Stimulated activated naive CD8-positive, alpha-beta T cell treated with anti-CD3 and anti-CD28 coated beads, Interleukin-15, Interleukin-2, amounts not matched to agents 100 U/mL and 50 U/mL, for 24 hours (primary cell): ENCODE measurements around the gene TYK2.
"Not testable (repeated sequence)": the region's sequence is repeated elsewhere in the genome, so short reads cannot be mapped to it uniquely, and the experiment has no call there.

Experiments used
- ATAC-seq: fragments of 150-1000 bp; cut with Tn5 transposase; one replicate; pipeline ENCODE4 v1.10.0; 2021
- DNase-seq: peaks from one replicate; pipeline ENCODE4 v3.0.0; 2021

TYK2 gene

GRCh38 chr19:10377140-10377640 is 3.2 kb downstream of the TYK2 start:
- not testable (repeated sequence) for ATAC-seq

GRCh38 chr19:10374931-10375330 is 5.4 kb downstream of the TYK2 start:
- no peak for ATAC-seq
- DNase-seq = no peak

More at GRCh38 chr19:10377140-10377640, 3.2 kb downstream of the TYK2 start:
- DNase-seq = not testable (repeated sequence)

- DNase-seq (no peak), ATAC-seq (no peak)
Measured at GRCh38 chr19:10372690-10373089, 7.7 kb downstream of the TYK2 start.

- peak; percentile 14 for DNase-seq
Measured at GRCh38 chr19:10368101-10368803, 12.1 kb downstream of the TYK2 start.

GRCh38 chr19:10366950-10367512 is 13.3 kb downstream of the TYK2 start:
- not testable (repeated sequence) for ATAC-seq, DNase-seq

More at GRCh38 chr19:10368101-10368803, 12.1 kb downstream of the TYK2 start:
- ATAC-seq = peak; percentile 47

GRCh38 chr19:10365518-10365917 is 14.9 kb downstream of the TYK2 start:
- DNase-seq (no peak), ATAC-seq (no peak)

- no peak for DNase-seq
- no peak for ATAC-seq
Measured at GRCh38 chr19:10364644-10365043, 15.7 kb downstream of the TYK2 start.

- DNase-seq (no peak), ATAC-seq (peak; percentile 37)
Measured at GRCh38 chr19:10363789-10364281, 16.5 kb downstream of the TYK2 start.

- ATAC-seq (no peak), DNase-seq (no peak)
Measured at GRCh38 chr19:10362259-10362658, 18.1 kb downstream of the TYK2 start.

- DNase-seq = no peak
- no peak for ATAC-seq
Measured at GRCh38 chr19:10361569-10362011, 18.8 kb downstream of the TYK2 start.

GRCh38 chr19:10356431-10356830 is 23.9 kb downstream of the TYK2 start:
- ATAC-seq = no peak
- no peak for DNase-seq

GRCh38 chr19:10353793-10354391 is 26.5 kb downstream of the TYK2 start:
- ATAC-seq = peak; percentile 44
- peak; percentile 70 for DNase-seq

- no peak for ATAC-seq
- no peak for DNase-seq
Measured at GRCh38 chr19:10352764-10353671, 27.4 kb downstream of the TYK2 start.

GRCh38 chr19:10346509-10346908 is 33.9 kb downstream of the TYK2 start:
- ATAC-seq (no peak), DNase-seq (no peak)

GRCh38 chr19:10344780-10345179 is 35.6 kb downstream of the TYK2 start:
- ATAC-seq = no peak
- DNase-seq = no peak

- ATAC-seq (no peak), DNase-seq (no peak)
Measured at GRCh38 chr19:10343495-10343894, 36.9 kb downstream of the TYK2 start.

- DNase-seq = no peak
Measured at GRCh38 chr19:10339977-10340376, 40.4 kb downstream of the TYK2 start.

GRCh38 chr19:10339380-10339960 is 40.9 kb downstream of the TYK2 start, which contains the start of gene ICAM3:
Gene ICAM3, minus strand, starts transcription at chr19:10339624. Its CDS starts 10 bp downstream, at chr19:10339614.
- DNase-seq (peak; percentile 83), ATAC-seq (peak; percentile 95)

More at GRCh38 chr19:10339977-10340376, 40.4 kb downstream of the TYK2 start:
- ATAC-seq = no peak

- ATAC-seq (no peak), DNase-seq (no peak)
Measured at GRCh38 chr19:10338940-10339339, 41.4 kb downstream of the TYK2 start.

- not testable (repeated sequence) for ATAC-seq
Measured at GRCh38 chr19:10336725-10337124, 43.6 kb downstream of the TYK2 start.

GRCh38 chr19:10335352-10335985 is 44.9 kb downstream of the TYK2 start:
- no peak for DNase-seq
- ATAC-seq = no peak

More at GRCh38 chr19:10336725-10337124, 43.6 kb downstream of the TYK2 start:
- not testable (repeated sequence) for DNase-seq
